GM23338 (cell line): ENCODE data around the gene TNIP3.

ENCODE experiments used
- CTCF ChIP-seq, 2 experiments: fragments of 200-600 bp in 1 of 2; sonication (generic) in 1 of 2; conservative IDR thresholded peaks; 2 replicates each; pipeline versions ENCODE4 v1.5.1 to v1.6.1; 2016 to 2017; ENCODE audit warnings: antibody characterized with exemption in 2 of 2, low read depth in 2 of 2, mild to moderate bottlenecking in 2 of 2, moderate library complexity in 1 of 2
- EZH2 ChIP-seq: fragments of 200-600 bp; sonication (generic); IDR thresholded peaks from one replicate; pipeline ENCODE4 v1.8.0; 2017; ENCODE audit warnings: antibody characterized with exemption, mild to moderate bottlenecking, low read depth; ENCODE audit not compliant: unreplicated experiment
- POLR2AphosphoS5 ChIP-seq: IDR thresholded peaks from 2 replicates; pipeline ENCODE4 v1.6.1; 2016; ENCODE audit warnings: antibody characterized with exemption, low read depth

GRCh38 chr4:121096191-121096590 is 67.9 kb downstream of the TNIP3 start:
- TF ChIP-seq CTCF (conservative IDR thresholded peaks at IDR 0.05; ENCODE audit: low read depth in 2 of 2), result no peak
- no peak for TF ChIP-seq EZH2
- TF ChIP-seq POLR2AphosphoS5, result no peak
